ENCODE measurements around the gene NADSYN1. TPM values are rescaled to one million over a fixed set of nuclear protein-coding genes. Genes with fewer than 3 reads are reported as not detected.

The NADSYN1 gene
- total and polyA plus RNA-seq, 2 of the 13 experiments (the other 11 are each of a cell fraction or from before 2014, with no cell fraction given), result 35.7 to 51.5 TPM

DNA sequence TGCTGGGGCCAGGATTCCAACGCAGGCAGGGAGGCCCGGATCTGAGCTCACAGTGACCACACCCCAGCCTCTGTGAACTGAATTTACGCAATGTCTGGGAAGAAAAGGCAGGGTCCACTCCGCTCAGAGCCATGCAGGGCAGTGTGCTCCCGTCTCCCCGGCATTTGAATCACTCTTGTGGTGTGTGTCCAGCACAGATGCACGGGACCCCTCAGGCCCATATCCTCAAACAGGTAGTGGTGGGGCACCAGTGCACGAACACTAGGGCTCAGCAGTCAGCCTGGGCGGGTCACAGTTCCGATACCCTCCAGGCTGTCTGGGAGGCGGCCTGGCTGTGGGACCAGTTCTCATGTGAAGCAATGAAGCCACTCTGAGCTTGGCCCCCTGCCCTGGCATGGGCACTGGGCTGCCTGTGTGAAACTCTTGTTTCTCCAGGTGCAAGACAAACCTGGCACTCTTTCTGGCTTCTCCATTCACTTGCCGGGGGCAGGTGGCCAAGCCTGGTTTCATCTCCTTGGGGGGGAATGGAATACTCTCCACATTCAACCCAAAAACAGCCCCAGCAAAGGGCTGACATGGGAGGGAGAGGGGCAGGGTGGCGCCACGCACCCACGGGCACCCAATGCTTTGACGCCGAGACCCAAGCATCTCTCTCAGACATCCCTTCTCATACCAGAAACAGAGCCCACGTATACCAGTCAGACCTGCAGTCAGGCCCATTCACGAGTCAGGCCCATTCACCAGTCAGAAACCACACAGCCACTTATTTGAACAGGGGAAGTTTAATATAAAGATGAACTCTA lies 19.2 kb upstream of the NADSYN1 start (continued):
- TF ChIP-seq, protein P1, sequence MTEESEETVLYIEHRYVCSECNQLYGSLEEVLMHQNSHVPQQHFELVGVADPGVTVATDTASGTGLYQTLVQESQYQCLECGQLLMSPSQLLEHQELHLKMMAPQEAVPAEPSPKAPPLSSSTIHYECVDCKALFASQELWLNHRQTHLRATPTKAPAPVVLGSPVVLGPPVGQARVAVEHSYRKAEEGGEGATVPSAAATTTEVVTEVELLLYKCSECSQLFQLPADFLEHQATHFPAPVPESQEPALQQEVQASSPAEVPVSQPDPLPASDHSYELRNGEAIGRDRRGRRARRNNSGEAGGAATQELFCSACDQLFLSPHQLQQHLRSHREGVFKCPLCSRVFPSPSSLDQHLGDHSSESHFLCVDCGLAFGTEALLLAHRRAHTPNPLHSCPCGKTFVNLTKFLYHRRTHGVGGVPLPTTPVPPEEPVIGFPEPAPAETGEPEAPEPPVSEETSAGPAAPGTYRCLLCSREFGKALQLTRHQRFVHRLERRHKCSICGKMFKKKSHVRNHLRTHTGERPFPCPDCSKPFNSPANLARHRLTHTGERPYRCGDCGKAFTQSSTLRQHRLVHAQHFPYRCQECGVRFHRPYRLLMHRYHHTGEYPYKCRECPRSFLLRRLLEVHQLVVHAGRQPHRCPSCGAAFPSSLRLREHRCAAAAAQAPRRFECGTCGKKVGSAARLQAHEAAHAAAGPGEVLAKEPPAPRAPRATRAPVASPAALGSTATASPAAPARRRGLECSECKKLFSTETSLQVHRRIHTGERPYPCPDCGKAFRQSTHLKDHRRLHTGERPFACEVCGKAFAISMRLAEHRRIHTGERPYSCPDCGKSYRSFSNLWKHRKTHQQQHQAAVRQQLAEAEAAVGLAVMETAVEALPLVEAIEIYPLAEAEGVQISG (CRISPR knock-in tag; IDR thresholded peaks at IDR 0.05), result peak; percentile 33; the same call in 1 of the 2 replicates
- 0 out of 2 replicates have a peak, but pooled peaks have one; percentile 21 for TF ChIP-seq HNF4G (IDR thresholded peaks at IDR 0.05; ENCODE audit: borderline replicate concordance, low read depth, low read length)
- TF ChIP-seq HNF4G (CRISPR knock-in tag; IDR thresholded peaks at IDR 0.05; ENCODE audit: borderline replicate concordance, low read depth), result peak; percentile 70; the same call in 1 of the 2 replicates
- TF ChIP-seq MED13 (CRISPR knock-in tag; IDR thresholded peaks at IDR 0.05), result no peak
- no peak for TF ChIP-seq ZNF780A (CRISPR knock-in tag; IDR thresholded peaks at IDR 0.05)
- TF ChIP-seq HNRNPLL (IDR thresholded peaks at IDR 0.05; ENCODE audit: low read depth, low read length, poor library complexity, severe bottlenecking), result peak; percentile 30
- TF ChIP-seq HDAC1 (CRISPR knock-in tag; IDR thresholded peaks at IDR 0.05), result peak; percentile 47; the same call in 1 of the 2 replicates
- TF ChIP-seq WIZ (CRISPR knock-in tag; IDR thresholded peaks at IDR 0.05), result no peak
- no peak for TF ChIP-seq ZNF12 (CRISPR knock-in tag; IDR thresholded peaks at IDR 0.05)
- TF ChIP-seq ZNF292 (CRISPR knock-in tag; IDR thresholded peaks at IDR 0.05; ENCODE audit: borderline replicate concordance, low read depth), result peak; percentile 67; the same call in 1 of the 2 replicates
- no peak for TF ChIP-seq ZNF747 (CRISPR knock-in tag; IDR thresholded peaks at IDR 0.05; ENCODE audit: borderline replicate concordance)
- no peak for TF ChIP-seq ZNF678 (CRISPR knock-in tag; IDR thresholded peaks at IDR 0.05)
- TF ChIP-seq, protein P2, sequence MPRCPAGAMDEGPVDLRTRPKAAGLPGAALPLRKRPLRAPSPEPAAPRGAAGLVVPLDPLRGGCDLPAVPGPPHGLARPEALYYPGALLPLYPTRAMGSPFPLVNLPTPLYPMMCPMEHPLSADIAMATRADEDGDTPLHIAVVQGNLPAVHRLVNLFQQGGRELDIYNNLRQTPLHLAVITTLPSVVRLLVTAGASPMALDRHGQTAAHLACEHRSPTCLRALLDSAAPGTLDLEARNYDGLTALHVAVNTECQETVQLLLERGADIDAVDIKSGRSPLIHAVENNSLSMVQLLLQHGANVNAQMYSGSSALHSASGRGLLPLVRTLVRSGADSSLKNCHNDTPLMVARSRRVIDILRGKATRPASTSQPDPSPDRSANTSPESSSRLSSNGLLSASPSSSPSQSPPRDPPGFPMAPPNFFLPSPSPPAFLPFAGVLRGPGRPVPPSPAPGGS (CRISPR knock-in tag; IDR thresholded peaks at IDR 0.05), result peak; percentile 64; the same call in 1 of the 2 replicates
- TF ChIP-seq NFIB (CRISPR knock-in tag; IDR thresholded peaks at IDR 0.05; ENCODE audit: borderline replicate concordance), result no peak
- TF ChIP-seq ZC3H13 (CRISPR knock-in tag; IDR thresholded peaks at IDR 0.05), result peak; percentile 78
- peak; percentile 58 for TF ChIP-seq GABPB1 (CRISPR knock-in tag; IDR thresholded peaks at IDR 0.05)
- TF ChIP-seq ZNF558 (CRISPR knock-in tag; IDR thresholded peaks at IDR 0.05; ENCODE audit: borderline replicate concordance), result no peak
- peak; percentile 0; the same call in 1 of the 2 replicates for TF ChIP-seq YEATS2 (CRISPR knock-in tag; IDR thresholded peaks at IDR 0.05; ENCODE audit: borderline replicate concordance)
- peak; percentile 54 for TF ChIP-seq ZNF263 (CRISPR knock-in tag; IDR thresholded peaks at IDR 0.05)
- TF ChIP-seq SMYD3 (CRISPR knock-in tag; IDR thresholded peaks at IDR 0.05), result no peak
- TF ChIP-seq ZNF644 (CRISPR knock-in tag; IDR thresholded peaks at IDR 0.05; ENCODE audit: low read depth), result no peak
- TF ChIP-seq, protein P3, sequence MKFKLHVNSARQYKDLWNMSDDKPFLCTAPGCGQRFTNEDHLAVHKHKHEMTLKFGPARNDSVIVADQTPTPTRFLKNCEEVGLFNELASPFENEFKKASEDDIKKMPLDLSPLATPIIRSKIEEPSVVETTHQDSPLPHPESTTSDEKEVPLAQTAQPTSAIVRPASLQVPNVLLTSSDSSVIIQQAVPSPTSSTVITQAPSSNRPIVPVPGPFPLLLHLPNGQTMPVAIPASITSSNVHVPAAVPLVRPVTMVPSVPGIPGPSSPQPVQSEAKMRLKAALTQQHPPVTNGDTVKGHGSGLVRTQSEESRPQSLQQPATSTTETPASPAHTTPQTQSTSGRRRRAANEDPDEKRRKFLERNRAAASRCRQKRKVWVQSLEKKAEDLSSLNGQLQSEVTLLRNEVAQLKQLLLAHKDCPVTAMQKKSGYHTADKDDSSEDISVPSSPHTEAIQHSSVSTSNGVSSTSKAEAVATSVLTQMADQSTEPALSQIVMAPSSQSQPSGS (CRISPR knock-in tag; IDR thresholded peaks at IDR 0.05), result peak; percentile 23; the same call in 1 of the 2 replicates
- peak; percentile 36 for TF ChIP-seq IKZF4 (CRISPR knock-in tag; IDR thresholded peaks at IDR 0.05; ENCODE audit: borderline replicate concordance, low read depth, not compliant biosample characterization)
- peak; percentile 55 for TF ChIP-seq RBM22 (optimal IDR thresholded peaks at IDR 0.05; ENCODE audit: low read length)
- no peak for TF ChIP-seq KDM6A (CRISPR knock-in tag; IDR thresholded peaks at IDR 0.05; ENCODE audit: low read depth)
